ENCODE data around the gene GSX2. TPM values are rescaled to one million over a fixed set of nuclear protein-coding genes. Genes with fewer than 3 reads are reported as not detected.
A peak's percentile ranks its signal among the peaks of the same experiment; 100 is the strongest.

GSX2 gene
- polyA plus RNA-seq, 1 of the 3 experiments (the other 2 are of a cell fraction) = 0.02 TPM

GRCh38 chr4:54061873-54062272 is 38.1 kb upstream of the GSX2 start:
- Histone ChIP-seq H3K79me2 (ENCODE audit: insufficient read depth) (peaks cover 75% of the 10 kb centered on the region), H4K20me1 (ENCODE audit: insufficient read depth) (peaks cover 54% of the 10 kb centered on the region), H3K9ac (no peak overlapping the region), H3K27ac (ENCODE audit: low read depth in 2 of 2, low read length in 1 of 2) (no peak overlapping the region), H3K4me2 (peak overlapping the region; percentile 93), H3K36me3 (replicated peaks in 1 of 2; ENCODE audit: control insufficient read depth in 1 of 2, insufficient read depth in 2 of 2, low read length in 1 of 2) (peaks cover 16 to 35% of the 10 kb centered on the region in 2 experiments), H3F3A (replicated peaks; ENCODE audit: insufficient read depth) (peaks cover 31% of the 10 kb centered on the region), H2AFZ (ENCODE audit: low read depth) (no peak overlapping the region), H3K27me3 (ENCODE audit: insufficient read depth) (no peaks in the 10 kb centered on the region), H3K4me3 (ENCODE audit: low read depth in 2 of 2, low read length in 1 of 2) (peak overlapping the region; percentile 95 to 97; a peak in 3 of 4 replicates), H3K4me1 (ENCODE audit: control insufficient read depth in 1 of 2, insufficient read depth in 2 of 2, low read depth in 1 of 2, low read length in 1 of 2) (peaks cover 16 to 20% of the 10 kb centered on the region in 2 experiments), H3K9me3 (no peaks in the 10 kb centered on the region), H3K9me2 (no peaks in the 10 kb centered on the region)
- POLR2A ChIA-PET = no interaction called here
- CTCF ChIA-PET = interaction anchor here (1.0 to 1.4 kb wide), 4 partner anchors 35 to 172 kb away, joined by 3 read pairs; no protein-coding TSS in a partner anchor
- DNase-seq = no peak
- 97% methylated on average over 1 of the region's 1 CpG for whole genome bisulfite sequencing (ENCODE audit: low lambda C conversion rate)
- TF ChIP-seq TEAD4 (IDR thresholded peaks at IDR 0.05; ENCODE audit: borderline replicate concordance, insufficient read depth) (no peak), CTCF (IDR thresholded peaks at IDR 0.05) (no peak), RXRA (IDR thresholded peaks at IDR 0.05; ENCODE audit: borderline replicate concordance, low read depth) (no peak), REST (IDR thresholded peaks at IDR 0.05; ENCODE audit: low read depth, low read length) (no peak), USF2 (IDR thresholded peaks at IDR 0.05; ENCODE audit: borderline replicate concordance, low read depth, low read length) (no peak), MEF2A (IDR thresholded peaks at IDR 0.05; ENCODE audit: borderline replicate concordance, low read depth) (no peak), FOXJ3 (CRISPR knock-in tag; IDR thresholded peaks at IDR 0.05) (no peak), JUND (IDR thresholded peaks at IDR 0.05) (no peak), SIN3A (IDR thresholded peaks at IDR 0.05; ENCODE audit: borderline replicate concordance, low read depth, low read length) (no peak), GABPA (IDR thresholded peaks at IDR 0.05; ENCODE audit: low read depth) (no peak), PBX3 (IDR thresholded peaks at IDR 0.05) (no peak), FOSL2 (IDR thresholded peaks at IDR 0.05; ENCODE audit: borderline replicate concordance, low read depth) (no peak), MAX (IDR thresholded peaks at IDR 0.05; ENCODE audit: low read depth) (no peak)
